Measurements from ENCODE around the gene PRPF31.

Gene PRPF31

DNA sequence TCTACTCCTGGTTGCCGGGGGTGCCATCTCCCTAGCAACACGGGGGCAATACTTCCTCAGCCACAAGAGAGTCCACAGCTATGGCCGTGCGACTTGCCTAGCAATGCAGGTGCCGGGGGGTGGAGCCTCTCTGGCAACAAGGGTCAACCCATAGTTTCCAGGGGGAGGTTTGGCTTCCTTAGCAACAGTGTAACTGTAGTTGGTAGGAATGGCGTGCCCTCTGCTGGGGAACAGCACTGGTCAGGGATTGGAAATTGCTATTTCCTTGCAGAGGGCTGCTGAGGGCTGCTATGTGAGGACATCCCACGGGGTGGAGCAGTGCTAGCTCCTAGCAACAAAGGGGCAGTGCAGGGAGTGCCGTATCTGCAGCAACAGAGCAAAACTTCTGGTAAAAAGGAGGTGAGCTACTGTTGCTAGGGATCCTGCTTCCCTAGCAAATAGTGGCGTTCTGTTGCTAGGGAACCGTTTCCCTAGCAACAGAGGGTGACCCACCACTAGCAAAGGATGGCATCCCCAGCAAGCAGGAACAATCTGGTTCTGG is 64.4 kb downstream of the PRPF31 start:
- no peak overlapping the region for H3K27ac ChIP-seq (ENCODE audit: low read length)
- H3K4me2 ChIP-seq (ENCODE audit: insufficient read depth, low read length) = no peak overlapping the region
- no peak for DNase-seq
- no peak overlapping the region for H3K9ac ChIP-seq (ENCODE audit: low read depth, low read length)
- H3K9me3 ChIP-seq (ENCODE audit: insufficient read depth, low read length, severe bottlenecking) = no peaks in the 10 kb centered on the region
- H2AFZ ChIP-seq (ENCODE audit: low read depth, low read length) = no peak overlapping the region
- TF ChIP-seq, protein P1, sequence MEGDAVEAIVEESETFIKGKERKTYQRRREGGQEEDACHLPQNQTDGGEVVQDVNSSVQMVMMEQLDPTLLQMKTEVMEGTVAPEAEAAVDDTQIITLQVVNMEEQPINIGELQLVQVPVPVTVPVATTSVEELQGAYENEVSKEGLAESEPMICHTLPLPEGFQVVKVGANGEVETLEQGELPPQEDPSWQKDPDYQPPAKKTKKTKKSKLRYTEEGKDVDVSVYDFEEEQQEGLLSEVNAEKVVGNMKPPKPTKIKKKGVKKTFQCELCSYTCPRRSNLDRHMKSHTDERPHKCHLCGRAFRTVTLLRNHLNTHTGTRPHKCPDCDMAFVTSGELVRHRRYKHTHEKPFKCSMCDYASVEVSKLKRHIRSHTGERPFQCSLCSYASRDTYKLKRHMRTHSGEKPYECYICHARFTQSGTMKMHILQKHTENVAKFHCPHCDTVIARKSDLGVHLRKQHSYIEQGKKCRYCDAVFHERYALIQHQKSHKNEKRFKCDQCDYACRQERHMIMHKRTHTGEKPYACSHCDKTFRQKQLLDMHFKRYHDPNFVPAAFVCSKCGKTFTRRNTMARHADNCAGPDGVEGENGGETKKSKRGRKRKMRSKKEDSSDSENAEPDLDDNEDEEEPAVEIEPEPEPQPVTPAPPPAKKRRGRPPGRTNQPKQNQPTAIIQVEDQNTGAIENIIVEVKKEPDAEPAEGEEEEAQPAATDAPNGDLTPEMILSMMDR (IDR thresholded peaks at IDR 0.05; ENCODE audit: borderline replicate concordance, extremely low read depth, low read length, poor library complexity, severe bottlenecking) = no peak
- no peak for TF ChIP-seq EZH2 (IDR thresholded peaks at IDR 0.05; ENCODE audit: borderline replicate concordance, low read depth, low read length, severe bottlenecking)
- ATAC-seq (ENCODE audit: insufficient read depth, low read depth) = no peak
- no peak overlapping the region for H3K4me3 ChIP-seq (ENCODE audit: low read depth in 1 of 2, low read length in 2 of 2)
- peaks cover 13% of the 10 kb centered on the region for H4K20me1 ChIP-seq (ENCODE audit: insufficient read depth, low read length)
- H3K4me1 ChIP-seq (ENCODE audit: insufficient read depth, low read length) = no peaks in the 10 kb centered on the region
- no peaks in the 10 kb centered on the region for H3K79me2 ChIP-seq (ENCODE audit: insufficient read depth, low read length)
- H3K27me3 ChIP-seq (ENCODE audit: insufficient read depth, low read length, poor library complexity) = no peaks in the 10 kb centered on the region
- H3K36me3 ChIP-seq (ENCODE audit: insufficient read depth, low read length) = peaks cover 37% of the 10 kb centered on the region

DNA sequence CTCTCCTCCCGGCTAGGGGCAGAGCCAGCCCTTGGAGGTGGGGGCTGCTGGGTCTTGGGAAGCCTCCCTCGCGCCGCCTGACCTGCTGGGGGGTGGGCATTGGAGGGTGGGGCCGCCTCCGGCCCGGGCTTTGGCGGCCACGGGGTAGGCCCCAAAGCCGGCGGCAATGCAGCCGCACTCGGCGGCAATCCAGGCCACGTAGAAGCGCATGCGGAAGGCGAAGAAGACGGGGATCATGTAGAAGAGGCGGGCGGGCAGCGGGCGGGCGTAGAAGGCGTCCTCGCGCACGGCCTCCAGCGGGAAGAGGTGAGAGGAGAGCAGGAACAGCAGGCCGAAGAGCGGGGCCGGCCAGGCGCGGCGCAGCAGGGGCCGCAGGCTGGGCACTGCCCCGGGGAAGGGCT is 65.1 kb downstream of the PRPF31 start:
- no peaks in the 10 kb centered on the region for H3K27me3 ChIP-seq (ENCODE audit: insufficient read depth, low read length, poor library complexity)
- H3K4me1 ChIP-seq (ENCODE audit: insufficient read depth, low read length) = no peaks in the 10 kb centered on the region
- H3K27ac ChIP-seq (ENCODE audit: low read length) = no peak overlapping the region
- no peak overlapping the region for H3K9ac ChIP-seq (ENCODE audit: low read depth, low read length)
- peaks cover 13% of the 10 kb centered on the region for H4K20me1 ChIP-seq (ENCODE audit: insufficient read depth, low read length)
- H3K36me3 ChIP-seq (ENCODE audit: insufficient read depth, low read length) = peaks cover 37% of the 10 kb centered on the region
- no peak overlapping the region for H2AFZ ChIP-seq (ENCODE audit: low read depth, low read length)
- no peak overlapping the region for H3K4me2 ChIP-seq (ENCODE audit: insufficient read depth, low read length)
- no peak for ATAC-seq (ENCODE audit: insufficient read depth, low read depth)
- H3K79me2 ChIP-seq (ENCODE audit: insufficient read depth, low read length) = no peaks in the 10 kb centered on the region
- no peak overlapping the region for H3K4me3 ChIP-seq (ENCODE audit: low read depth in 1 of 2, low read length in 2 of 2)
- TF ChIP-seq, protein P1 (IDR thresholded peaks at IDR 0.05; ENCODE audit: borderline replicate concordance, extremely low read depth, low read length, poor library complexity, severe bottlenecking) = no peak
- TF ChIP-seq EZH2 (IDR thresholded peaks at IDR 0.05; ENCODE audit: borderline replicate concordance, low read depth, low read length, severe bottlenecking) = no peak
- H3K9me3 ChIP-seq (ENCODE audit: insufficient read depth, low read length, severe bottlenecking) = no peaks in the 10 kb centered on the region
- DNase-seq = no peak
